ENCODE measurements around the gene KLK10. TPM values are rescaled to one million over a fixed set of nuclear protein-coding genes. Genes with fewer than 3 reads are reported as not detected.

The KLK10 gene
- polyA plus RNA-seq (ENCODE audit: insufficient read depth in 1 of 5, insufficient read length in 5 of 5, low replicate concordance in 1 of 5): 1 to 10 TPM in 3 of 5 donors, under 1 TPM in 2; 0.48 to 1.2 (median 1.1) TPM
- long read RNA-seq, donor 1, partial matches to known transcripts: 0 of 1 reads
- long read RNA-seq, donor 1, other reads (novel, unspliced or antisense): 0 of 1 reads
- long read RNA-seq, donor 2: 0 reads
- long read RNA-seq, donor 3: 0 reads
- long read RNA-seq, donor 4: 0 reads
- long read RNA-seq, donor 5: 0 reads
- long read RNA-seq, donor 6: 0 reads
- long read RNA-seq, donor 7: 0 reads
- long read RNA-seq, donor 8: 0 reads

DNA sequence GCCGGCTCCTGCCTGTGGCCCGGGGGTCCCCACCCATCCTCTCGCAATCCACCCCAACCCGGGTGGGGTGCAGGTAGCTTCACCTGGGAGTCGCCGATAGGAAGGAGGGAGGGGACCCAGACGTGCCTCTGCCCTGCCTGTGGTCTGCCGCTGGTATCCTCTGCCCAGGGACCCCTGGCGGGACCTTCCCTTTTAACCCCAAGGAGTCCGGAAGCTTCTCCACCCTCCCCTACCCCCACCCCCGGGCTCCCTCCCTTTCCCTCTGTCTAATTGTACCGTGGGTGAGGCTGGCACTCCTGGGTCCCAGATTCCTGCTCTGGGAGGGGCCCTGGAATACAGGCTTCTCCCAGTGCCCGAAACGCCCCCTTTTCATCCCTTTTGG lies at the start of gene KLK10:
Gene KLK10 (minus strand): TSS at position 166 of the 382 bp plus-strand sequence. CDS start 579 bp downstream, outside the sequence.
- DNase-seq: no peak

DNA sequence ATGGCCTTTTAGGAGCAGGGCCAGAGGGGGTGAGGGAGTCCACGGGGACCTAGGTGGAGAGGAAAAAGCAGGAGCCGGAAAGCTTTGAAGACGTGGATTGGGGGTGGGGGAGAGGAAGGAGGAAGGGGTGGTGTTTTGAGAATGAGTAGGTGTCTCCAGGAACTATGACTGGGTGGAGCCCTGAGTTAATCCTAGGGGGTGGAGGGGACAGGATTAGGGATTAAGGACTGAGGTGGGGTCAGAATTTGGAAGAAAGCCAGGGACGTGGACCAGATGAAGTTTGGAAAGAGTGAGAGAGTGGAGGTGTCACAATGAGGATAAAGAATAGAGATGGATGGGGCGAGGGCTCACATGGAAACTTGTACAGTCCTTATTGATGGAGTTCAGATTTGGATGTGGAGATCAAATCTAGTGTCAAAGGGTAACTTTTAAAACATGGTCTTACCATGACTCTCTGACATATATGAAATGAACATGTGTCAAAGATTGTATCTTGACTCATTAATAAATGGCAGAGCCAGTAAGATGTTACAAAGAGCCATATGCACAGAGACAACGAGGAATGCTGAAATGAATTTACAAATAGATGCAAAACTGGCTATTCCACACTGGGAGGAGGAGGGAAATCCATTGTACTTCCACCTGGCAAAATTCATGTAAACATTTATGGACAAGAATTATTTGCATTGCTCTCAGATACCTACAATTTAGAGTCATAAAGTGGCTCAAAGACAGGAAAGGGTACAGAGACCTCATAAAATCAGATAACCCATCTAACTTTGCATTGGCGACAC lies 47.1 kb upstream of the KLK10 start:
- DNase-seq: no peak

- no peak for DNase-seq
These were observed 45.9 kb upstream of the KLK10 start for GRCh38 chr19:51065221-51065960.

- DNase-seq: no peak
These were observed 45.2 kb upstream of the KLK10 start, which contains the start of gene KLK13 for GRCh38 chr19:51064534-51065220. TSS of gene KLK13 (minus strand) at chr19:51065092. CDS start at chr19:51065067, 25 bp downstream.

- no peak for DNase-seq
These were observed 44.2 kb upstream of the KLK10 start for GRCh38 chr19:51063664-51064063.

DNA sequence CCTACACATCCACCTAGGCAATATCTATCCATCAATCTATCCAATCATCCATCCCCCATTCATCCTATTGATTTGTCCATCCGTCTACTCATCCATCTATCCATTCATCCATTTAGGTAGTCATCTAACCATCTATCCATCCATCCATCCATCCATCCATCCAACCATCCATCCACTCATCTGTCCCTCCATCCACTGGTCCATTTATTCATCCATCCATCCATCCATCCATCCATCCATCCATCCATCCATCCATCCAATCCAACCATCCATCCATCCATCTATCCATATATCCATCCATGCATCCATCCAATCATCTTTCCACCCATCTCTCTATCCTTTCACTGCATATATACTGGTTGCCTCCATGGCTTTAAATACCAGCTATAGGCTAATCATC lies 41.5 kb upstream of the KLK10 start:
- no peak for DNase-seq

- DNase-seq: no peak
These were observed 40.8 kb upstream of the KLK10 start for GRCh38 chr19:51060336-51060735.

GRCh38 chr19:51059715-51060114 lies 40.2 kb upstream of the KLK10 start:
- DNase-seq: no peak

GRCh38 chr19:51055866-51056265 lies 36.4 kb upstream of the KLK10 start:
- no peak for DNase-seq

DNA sequence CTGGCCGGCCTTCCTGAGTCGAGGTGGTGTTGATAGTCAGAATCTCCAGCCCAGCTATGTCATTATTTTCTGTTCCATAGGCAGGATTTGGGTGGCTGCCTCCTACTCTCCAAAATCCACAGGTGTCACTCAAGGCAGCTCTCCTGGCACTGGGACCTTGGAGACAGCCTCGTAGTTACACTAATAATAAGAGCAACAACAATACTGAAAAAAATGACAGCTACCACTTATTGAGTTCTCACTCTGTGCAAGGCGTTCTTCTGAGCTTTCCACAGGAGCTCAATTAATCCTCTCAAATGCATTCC lies 27.5 kb upstream of the KLK10 start:
- DNase-seq: no peak

GRCh38 chr19:51044327-51044726 lies 24.8 kb upstream of the KLK10 start:
- DNase-seq: no peak

GRCh38 chr19:51043497-51043896 lies 24.0 kb upstream of the KLK10 start:
- DNase-seq: no peak

- DNase-seq: no peak
These were observed 20.6 kb upstream of the KLK10 start for GRCh38 chr19:51040151-51040550.

DNA sequence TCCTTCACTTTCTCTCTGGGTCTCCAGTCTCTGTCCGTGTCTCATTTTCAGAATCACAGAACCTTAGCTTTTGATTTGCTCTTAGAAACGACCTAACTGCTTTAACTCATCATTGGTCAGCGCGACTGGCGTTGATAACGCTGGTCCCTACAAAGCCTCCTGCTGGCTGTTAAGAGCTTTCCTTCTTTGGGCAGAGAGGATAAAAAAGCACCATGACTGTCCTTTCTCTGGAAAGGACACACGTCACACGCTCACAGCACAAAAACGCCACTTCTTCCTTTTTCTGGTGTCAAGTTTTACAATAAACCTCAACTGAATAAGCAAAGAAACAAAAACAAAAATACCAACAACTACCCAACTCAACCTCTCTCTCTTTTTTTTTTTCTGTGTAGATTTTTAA lies 17.0 kb upstream of the KLK10 start:
- DNase-seq: no peak

GRCh38 chr19:51034704-51035103 lies 15.2 kb upstream of the KLK10 start, which contains the start of gene KLK12:
TSS of gene KLK12 (minus strand) at chr19:51035002. CDS start at chr19:51034621, 381 bp downstream.
- DNase-seq: no peak

GRCh38 chr19:51031880-51032225 lies 12.3 kb upstream of the KLK10 start:
- no peak for DNase-seq

DNA sequence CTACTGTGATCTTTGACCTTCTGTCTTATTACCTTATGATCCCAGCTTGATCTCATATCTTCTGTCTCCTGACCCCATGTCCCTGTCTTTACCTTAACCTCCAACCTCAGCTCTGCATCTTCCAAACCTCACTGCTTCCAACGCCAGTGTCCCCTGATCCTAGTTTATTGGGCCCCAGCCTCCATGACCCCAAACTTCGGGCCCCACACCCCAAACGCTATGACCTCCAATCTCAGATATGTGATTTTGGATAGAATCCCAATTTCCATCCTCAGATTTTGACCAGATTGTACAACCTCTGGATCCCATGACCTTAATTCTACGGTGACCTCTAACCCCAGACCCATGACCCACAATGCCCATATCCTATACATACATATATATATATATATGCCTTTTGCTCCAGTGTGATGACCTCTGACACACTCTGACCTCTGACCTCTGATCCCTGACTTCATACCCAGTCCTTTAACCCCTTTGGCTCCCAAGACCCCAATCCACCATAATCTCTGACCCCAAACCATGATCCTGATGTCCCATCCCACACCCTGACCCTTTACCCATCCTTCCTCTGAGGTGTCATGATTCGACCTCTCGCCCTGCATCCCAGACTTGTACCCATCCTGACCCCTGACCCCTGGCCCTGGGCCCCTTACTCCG lies 11.8 kb upstream of the KLK10 start:
- DNase-seq: no peak

DNA sequence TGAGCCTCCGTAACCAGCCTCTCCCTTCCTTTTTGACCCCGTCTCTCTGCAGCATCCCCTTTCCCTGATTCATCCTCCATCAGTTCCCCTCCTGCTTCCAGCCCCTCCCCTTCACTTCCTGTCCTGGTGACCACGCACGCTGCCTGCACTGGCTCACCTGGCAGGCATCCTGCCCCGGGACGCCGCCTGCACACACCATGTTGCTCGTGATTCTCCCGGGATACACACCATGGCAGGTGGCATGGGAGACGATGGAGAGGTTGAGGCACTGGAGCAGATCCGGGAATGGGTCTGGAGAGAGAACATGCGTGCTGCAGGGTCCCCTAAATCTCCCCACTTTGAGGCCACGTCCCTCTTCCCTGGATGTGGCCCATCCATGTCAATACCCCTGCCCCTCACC lies 11.1 kb upstream of the KLK10 start:
- no peak for DNase-seq

DNA sequence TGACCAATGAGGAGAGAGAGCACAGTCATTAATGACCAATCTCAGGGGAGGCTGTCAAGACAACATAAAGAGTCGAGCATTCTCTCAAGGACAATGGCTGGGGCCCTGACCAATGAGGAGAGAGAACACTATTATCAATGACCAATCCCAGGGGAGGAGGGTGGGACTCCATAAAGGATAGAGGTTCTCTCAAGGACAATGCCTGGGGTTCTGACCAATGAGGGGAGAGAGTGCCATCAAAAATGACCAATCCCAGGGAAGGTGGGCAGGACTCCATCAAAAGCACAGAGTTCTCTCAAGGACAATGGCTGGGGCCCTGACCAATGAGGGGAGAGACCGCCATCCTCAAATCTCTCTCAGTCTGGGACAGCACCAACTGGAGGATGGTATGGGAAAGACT lies 10.2 kb upstream of the KLK10 start:
- no peak for DNase-seq

DNA sequence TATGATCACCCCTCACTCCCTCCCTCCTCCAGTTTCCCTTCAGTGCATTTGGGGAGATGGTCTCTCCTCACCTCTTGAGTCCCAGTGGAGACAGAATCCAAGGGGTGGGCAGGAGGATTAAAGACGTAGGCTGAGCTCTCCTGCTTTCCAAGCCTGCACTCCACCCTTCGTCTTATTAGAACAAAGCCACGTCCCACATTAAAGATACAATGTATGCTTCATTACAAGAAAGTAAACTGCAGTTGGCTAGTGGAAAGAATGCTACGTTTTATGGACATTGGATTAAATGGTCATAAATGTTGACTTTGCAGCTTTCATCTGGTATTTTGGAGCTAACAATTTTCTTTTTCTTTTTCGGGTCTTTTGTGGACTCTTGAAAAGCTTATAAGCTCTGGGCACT lies 8.4 kb upstream of the KLK10 start:
- no peak for DNase-seq

GRCh38 chr19:51027126-51027806 lies 7.8 kb upstream of the KLK10 start:
- DNase-seq: no peak
